ENCODE results near the gene HSFX4.
"Not testable (repeated sequence)": the region's sequence is repeated elsewhere in the genome, so short reads cannot be mapped to it uniquely, and the experiment has no call there.

The HSFX4 gene, protein sequence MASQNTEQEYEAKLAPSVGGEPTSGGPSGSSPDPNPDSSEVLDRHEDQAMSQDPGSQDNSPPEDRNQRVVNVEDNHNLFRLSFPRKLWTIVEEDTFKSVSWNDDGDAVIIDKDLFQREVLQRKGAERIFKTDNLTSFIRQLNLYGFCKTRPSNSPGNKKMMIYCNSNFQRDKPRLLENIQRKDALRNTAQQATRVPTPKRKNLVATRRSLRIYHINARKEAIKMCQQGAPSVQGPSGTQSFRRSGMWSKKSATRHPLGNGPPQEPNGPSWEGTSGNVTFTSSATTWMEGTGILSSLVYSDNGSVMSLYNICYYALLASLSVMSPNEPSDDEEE

DNA sequence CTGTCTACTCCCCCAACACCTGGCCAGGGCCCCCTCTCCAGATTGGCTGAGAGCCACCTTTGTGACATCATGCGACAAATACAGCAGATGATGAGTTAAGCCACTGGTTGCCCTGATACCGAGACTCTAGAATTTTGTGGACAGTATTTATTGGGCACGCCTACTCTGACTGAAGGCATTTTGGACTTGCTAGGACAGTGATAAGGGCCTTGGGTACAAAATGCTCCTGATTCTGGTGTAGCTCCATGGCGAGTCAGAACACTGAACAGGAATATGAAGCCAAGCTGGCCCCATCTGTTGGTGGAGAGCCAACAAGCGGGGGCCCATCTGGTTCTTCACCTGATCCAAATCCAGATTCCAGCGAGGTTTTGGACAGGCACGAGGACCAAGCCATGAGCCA lies at the start of gene HSFX4:
TSS of gene HSFX4 (plus strand) at position 174 of the 400 bp plus-strand sequence. CDS start at position 246, 72 bp downstream.
- H3K27ac ChIP-seq: not testable (repeated sequence)

DNA sequence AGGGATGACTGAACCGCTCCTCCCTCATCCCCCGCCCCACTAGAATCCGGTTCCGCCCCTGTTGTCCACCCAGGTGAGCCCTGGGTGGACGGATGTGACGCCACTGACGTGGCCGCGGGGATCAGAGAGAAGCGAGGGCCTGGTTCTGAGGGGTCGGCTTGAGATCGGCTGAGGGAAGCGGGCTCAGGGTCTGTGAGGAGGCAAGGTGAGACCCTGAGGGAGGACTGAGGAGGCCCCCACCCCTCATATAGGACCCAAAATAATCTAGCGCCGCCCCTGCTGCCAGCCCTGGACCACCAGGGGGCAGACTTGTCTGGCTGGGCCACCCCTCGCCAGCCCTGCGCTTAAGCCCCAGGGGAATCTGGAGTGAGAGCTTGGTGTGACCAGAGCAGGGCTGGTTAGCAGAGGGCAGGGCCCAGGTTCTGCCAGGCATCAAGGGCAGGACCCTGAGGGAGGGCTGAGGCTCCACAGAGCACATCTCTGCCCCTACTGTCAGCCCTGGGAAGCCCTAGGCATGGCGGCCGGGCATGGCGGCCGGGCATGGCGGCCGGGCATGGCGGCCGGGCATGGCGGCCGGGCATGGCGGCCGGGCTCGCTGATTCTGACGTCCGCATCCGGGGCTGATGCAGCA lies 48.2 kb upstream of the HSFX4 start, which contains the start of gene MAGEA8:
TSS of gene MAGEA8 (plus strand) at position 103 of the 631 bp plus-strand sequence. CDS start 3,090 bp downstream, outside the sequence.
- TF ChIP-seq, protein P1, sequence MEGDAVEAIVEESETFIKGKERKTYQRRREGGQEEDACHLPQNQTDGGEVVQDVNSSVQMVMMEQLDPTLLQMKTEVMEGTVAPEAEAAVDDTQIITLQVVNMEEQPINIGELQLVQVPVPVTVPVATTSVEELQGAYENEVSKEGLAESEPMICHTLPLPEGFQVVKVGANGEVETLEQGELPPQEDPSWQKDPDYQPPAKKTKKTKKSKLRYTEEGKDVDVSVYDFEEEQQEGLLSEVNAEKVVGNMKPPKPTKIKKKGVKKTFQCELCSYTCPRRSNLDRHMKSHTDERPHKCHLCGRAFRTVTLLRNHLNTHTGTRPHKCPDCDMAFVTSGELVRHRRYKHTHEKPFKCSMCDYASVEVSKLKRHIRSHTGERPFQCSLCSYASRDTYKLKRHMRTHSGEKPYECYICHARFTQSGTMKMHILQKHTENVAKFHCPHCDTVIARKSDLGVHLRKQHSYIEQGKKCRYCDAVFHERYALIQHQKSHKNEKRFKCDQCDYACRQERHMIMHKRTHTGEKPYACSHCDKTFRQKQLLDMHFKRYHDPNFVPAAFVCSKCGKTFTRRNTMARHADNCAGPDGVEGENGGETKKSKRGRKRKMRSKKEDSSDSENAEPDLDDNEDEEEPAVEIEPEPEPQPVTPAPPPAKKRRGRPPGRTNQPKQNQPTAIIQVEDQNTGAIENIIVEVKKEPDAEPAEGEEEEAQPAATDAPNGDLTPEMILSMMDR (conservative IDR thresholded peaks at IDR 0.05): no peak
- H3K27ac ChIP-seq: no peak within 1 kb of the TSS

DNA sequence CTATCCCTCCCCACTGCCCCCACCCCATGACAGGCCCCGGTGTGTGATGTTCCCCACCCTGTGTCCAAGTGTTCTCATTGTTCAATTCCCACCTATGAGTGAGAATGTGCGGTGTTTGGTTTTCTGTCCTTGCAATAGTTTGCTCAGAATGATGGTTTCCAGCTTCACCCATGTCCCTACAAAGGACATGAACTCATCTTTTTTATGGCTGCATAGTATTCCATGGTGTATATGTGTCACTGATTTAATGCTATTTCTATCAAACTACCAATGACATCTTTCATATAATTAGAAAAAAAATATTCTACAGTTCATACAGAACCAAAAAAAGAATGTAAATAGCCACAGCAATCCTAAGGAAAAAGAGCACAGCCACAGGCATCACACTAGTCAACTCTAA lies 38.5 kb upstream of the HSFX4 start:
- not testable (repeated sequence) for H3K27ac ChIP-seq

DNA sequence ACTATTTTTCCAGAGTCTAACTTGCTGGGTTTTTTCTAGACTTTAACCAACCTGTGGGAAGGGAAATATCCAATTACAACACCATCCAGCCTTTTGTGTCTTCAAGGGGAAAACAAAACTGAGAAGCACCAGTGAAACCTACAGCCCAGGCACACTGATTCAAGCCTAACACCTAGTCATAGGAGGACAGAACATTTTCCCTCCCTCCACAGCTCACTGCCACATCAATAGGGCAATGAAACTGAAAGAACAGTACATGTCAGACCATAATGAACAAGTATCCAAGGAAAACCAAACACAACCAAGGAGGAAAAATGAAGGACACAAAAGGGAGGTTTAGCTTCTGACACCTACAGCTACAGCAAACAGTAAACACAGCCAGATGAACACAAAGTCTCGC lies 30.8 kb upstream of the HSFX4 start:
- TF ChIP-seq, protein P1 (conservative IDR thresholded peaks at IDR 0.05): no peak
- H3K27ac ChIP-seq: no peak overlapping the region

DNA sequence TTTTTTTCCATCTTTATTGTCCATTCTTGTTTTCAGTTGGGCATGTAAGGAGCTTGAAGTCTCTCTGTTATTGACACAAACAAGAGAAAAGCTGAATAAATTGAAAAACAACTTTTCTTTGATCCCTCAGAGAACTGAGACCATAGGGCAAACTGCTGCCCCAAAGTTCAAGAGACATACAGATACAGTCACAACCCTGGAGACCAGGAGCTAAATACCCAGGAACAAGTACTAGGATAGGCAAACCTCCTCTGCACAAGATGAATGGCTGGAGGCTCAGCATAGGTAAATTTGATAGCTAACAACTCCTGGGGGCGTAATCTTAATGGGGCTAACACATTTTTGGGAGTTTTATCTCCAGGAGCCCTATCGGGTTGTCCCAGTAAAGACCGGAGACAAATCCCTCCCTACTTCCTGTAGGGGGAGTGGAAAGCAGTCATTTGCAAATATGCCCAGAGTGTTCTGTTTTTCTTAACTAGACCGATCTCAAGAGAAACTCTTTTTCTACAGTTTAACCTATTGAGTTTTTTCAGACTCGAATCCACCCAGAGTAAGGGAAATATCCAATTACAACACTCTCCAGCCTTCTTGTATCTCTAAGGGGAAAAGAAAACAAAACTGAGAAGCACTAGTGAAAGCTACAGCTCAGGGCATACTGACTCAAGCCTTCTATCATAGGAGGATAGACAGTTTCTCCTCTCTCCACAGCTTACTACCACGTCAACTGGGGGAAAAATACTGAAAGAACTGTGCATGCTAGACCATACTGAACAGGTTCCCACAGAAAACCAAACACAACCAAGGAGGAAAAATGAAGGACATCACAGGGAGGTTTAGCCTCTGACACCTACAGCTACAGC lies 25.3 kb upstream of the HSFX4 start:
- TF ChIP-seq, protein P1 (conservative IDR thresholded peaks at IDR 0.05): no peak
- no peak overlapping the region for H3K27ac ChIP-seq

DNA sequence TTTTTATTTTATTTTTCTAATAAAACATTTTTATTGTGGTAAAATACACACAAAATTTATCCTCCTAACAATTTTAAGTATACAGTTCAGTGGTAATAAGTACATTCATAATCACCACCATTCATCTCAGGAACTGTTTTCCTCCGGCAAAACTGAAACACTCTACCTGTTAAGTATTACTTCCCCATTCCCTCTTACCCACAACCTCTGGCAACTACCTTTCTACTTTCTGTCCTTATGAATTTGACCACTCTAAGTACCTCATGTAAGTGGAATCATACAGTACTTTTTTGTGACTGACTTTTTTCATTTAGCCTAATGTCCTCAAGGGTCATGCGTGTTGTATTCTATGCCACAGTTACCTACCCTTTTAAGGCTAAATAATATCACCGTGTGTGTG lies 21.1 kb upstream of the HSFX4 start:
- no peak overlapping the region for H3K27ac ChIP-seq
- TF ChIP-seq, protein P1 (conservative IDR thresholded peaks at IDR 0.05): no peak

DNA sequence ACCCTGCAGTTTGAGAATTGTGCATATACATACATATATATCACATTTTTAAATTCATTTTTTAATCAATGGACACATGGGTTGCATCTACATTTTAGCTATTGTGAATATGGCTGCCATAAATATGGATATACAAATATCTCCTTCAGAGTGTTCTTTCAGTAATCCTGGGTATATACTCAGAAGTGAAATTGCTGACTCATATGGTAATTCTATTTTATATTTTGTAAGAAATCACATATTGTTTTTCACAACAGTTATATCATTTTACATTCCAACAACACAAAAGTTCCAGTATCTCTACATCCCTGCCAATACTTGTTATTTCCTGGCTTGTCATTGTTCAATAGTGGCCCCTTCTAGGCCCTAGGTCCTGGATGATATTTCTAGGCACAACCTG lies 20.6 kb upstream of the HSFX4 start:
- TF ChIP-seq, protein P1 (conservative IDR thresholded peaks at IDR 0.05): no peak
- H3K27ac ChIP-seq: no peak overlapping the region

Measured in VCaP (cell line).